NCI-H146 (cell line): Measurements from ENCODE around the gene STEAP1.
"Not testable (repeated sequence)": the region's sequence is repeated elsewhere in the genome, so short reads cannot be mapped to it uniquely, and the experiment has no call there.

ENCODE experiments used
- DNase-seq: peaks from one replicate; lab custom pipeline; 2025; lab: John Stamatoyannopoulos, UW

The STEAP1 gene

GRCh38 chr7:90173127-90173844 is 19.0 kb downstream of the STEAP1 start:
- no peak for DNase-seq

GRCh38 chr7:90175667-90176066 is 21.4 kb downstream of the STEAP1 start:
- DNase-seq, result no peak

- DNase-seq, result no peak
Measured at GRCh38 chr7:90176195-90176594, 21.9 kb downstream of the STEAP1 start.

GRCh38 chr7:90178166-90178565 is 23.9 kb downstream of the STEAP1 start:
- no peak for DNase-seq

- no peak for DNase-seq
Measured at GRCh38 chr7:90178679-90179278, 24.5 kb downstream of the STEAP1 start.

GRCh38 chr7:90180011-90180585 is 25.8 kb downstream of the STEAP1 start:
- DNase-seq, result no peak

GRCh38 chr7:90180649-90181048 is 26.4 kb downstream of the STEAP1 start:
- no peak for DNase-seq

GRCh38 chr7:90181485-90181884 is 27.2 kb downstream of the STEAP1 start:
- no peak for DNase-seq

- not testable (repeated sequence) for DNase-seq
Measured at GRCh38 chr7:90186290-90186689, 32.0 kb downstream of the STEAP1 start.

- DNase-seq, result no peak
Measured at GRCh38 chr7:90187507-90188050, 33.3 kb downstream of the STEAP1 start.

GRCh38 chr7:90188281-90188680 is 34.0 kb downstream of the STEAP1 start:
- DNase-seq, result no peak

- DNase-seq, result no peak
Measured at GRCh38 chr7:90190995-90191394, 36.7 kb downstream of the STEAP1 start.

- no peak for DNase-seq
Measured at GRCh38 chr7:90191648-90192047, 37.4 kb downstream of the STEAP1 start.

GRCh38 chr7:90192876-90193750 is 38.8 kb downstream of the STEAP1 start:
- DNase-seq, result no peak

GRCh38 chr7:90194911-90195809 is 40.9 kb downstream of the STEAP1 start:
- no peak for DNase-seq

GRCh38 chr7:90201500-90202195 is 47.4 kb downstream of the STEAP1 start:
- DNase-seq, result no peak

GRCh38 chr7:90207956-90208355 is 53.7 kb downstream of the STEAP1 start:
- DNase-seq, result no peak

GRCh38 chr7:90209776-90210175 is 55.5 kb downstream of the STEAP1 start:
- no peak for DNase-seq

- no peak for DNase-seq
Measured at GRCh38 chr7:90210475-90210874, 56.2 kb downstream of the STEAP1 start.

- DNase-seq, result no peak
Measured at GRCh38 chr7:90210981-90211380, 56.7 kb downstream of the STEAP1 start.
